D341Med (cell line): Measurements from ENCODE around the gene FAM171A1.
A peak's percentile ranks its signal among the peaks of the same experiment; 100 is the strongest.

Source experiments
- DNase-seq: peaks from one replicate; pipeline ENCODE4 v3.0.0; 2012; ENCODE audit warnings: low spot score

The FAM171A1 gene

GRCh38 chr10:15373199-15373598 lies 2.1 kb upstream of the FAM171A1 start:
- DNase-seq = no peak

DNA sequence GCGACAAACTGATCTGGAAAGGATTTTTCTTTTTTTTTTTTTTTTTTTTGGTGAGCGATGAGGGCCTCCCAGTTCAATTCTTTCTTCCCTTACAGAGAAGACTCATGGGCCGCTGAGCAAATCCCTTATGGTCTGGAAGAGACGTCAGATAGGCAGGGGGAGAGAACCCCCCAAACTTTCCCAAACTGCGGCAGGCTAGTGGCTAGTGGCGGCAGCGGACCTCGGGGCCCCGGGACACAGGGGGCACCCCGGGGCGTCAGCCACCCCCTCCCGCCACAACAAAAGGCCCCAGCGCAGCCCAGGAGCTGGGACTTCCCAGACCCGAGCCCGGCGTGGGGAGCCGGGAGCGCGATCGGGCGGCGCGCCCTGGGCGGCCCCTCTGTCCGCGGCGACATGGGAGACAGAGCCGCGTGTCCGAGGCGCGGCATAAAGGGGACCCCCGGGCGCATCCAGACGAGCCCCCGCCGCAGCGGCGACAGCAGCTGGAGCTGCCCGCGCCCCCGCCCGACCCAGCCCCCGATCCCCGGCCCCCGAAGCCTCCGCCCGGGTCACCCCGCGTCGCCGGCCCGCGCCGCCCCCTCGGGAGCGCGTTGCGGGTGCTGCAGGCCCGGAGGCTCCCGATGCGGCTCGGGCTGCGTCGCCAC lies 755 bp downstream of the FAM171A1 start:
- peak; percentile 83 for DNase-seq

DNA sequence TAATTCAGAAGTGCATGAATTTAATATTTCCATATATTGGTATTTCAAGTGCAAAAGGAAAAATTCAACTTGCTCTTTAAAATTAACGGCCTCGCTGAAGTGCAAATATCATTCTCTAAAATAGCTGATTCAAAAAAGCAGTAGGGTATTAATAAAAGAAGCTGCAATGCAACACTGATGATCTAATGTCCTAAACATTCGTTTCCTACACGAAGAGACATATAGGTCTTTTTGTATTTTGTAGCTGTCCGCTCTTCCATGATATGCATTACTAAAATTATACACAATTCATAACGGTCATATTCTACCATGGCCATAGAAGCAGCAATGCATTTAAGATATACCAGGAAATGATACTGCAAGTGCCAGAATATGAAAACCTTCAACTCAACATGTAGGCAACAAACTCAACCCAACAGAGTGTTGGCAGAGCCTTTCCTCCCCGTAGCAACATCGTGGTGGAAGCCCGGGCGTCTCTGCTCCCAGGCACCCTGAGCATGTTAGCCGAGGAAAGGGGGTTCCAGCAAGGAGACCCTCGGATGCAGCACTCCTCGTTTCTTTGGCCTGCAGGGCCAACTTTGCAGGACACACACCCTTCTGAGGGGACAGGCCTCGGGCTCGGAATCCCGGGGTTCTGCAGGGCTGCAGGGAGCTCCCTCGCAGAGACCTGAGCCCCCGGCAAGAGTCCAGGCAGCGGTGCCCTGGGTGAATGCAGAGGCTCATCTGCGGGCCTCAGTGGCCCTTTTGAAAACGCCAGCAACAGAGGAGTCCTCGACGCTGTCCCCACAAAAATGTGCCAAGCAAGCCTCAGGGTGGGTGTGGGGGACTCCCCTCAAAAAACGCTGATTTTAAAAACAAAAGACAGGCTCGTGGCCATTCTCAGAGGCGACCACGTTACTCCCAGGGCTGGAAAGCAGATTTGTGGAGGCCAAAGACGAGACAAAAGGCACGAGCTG lies 1.6 kb downstream of the FAM171A1 start:
- DNase-seq = peak; percentile 67

GRCh38 chr10:15368101-15368855 lies 2.8 kb downstream of the FAM171A1 start:
- DNase-seq = no peak

- no peak for DNase-seq
Measured at GRCh38 chr10:15367296-15368085, 3.6 kb downstream of the FAM171A1 start.

DNA sequence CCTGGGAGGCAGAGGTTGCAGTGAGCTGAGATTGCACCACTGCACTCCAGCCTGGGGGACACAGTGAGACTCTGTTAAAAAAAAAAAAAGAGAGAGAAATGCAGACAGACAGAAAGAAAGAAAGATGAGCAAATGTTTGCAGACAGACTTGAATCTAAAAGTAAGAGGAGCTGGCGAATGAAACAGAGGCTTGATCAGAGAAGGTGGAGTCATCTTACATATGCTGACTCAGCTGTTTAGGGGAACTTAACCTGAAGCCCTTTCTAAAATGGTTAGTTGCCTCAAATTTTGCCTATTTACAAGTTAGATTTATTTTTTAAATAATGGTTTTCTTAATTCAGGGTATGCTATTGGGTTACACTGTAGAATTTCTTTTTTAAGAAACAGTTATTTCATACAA lies 5.4 kb downstream of the FAM171A1 start:
- no peak for DNase-seq

GRCh38 chr10:15364001-15364400 lies 7.1 kb downstream of the FAM171A1 start:
- no peak for DNase-seq

DNA sequence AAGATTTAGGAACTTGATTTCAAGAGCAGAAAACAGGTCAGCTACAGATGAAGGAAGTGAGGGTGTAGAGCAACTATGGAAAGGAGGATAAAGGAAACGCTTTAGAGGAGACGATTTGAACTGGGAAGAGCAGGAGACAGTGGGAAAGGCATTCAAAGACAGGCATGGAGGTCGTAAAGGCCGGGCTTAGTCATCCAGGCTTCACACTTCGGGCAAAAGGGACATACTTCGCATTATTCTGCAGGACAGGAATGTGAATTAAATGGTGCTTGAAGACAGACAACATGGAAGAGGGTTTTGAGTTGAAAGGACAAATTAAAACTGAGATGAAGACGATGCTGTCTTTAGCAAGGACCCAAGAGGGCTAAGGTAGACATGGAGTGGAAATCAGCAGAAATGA lies 8.1 kb downstream of the FAM171A1 start:
- no peak for DNase-seq

DNA sequence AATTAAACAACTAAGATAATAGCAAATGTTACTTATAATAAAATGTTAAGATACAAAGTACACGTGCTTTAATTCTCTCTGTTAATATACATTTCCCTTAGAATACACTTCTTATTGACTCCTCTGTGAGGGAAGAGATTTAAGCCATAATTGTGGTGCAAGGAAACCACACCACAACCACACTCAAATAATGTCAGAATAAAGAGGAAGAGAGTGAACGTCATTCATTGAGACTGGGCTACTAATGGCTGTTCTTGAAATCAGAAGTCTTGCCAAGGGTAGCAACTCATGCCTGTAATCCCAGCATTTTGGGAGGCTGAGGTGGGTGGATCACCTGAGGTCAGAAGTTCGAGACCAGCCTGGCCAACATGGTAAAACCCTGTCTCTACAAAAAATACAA lies 10.0 kb downstream of the FAM171A1 start:
- no peak for DNase-seq

DNA sequence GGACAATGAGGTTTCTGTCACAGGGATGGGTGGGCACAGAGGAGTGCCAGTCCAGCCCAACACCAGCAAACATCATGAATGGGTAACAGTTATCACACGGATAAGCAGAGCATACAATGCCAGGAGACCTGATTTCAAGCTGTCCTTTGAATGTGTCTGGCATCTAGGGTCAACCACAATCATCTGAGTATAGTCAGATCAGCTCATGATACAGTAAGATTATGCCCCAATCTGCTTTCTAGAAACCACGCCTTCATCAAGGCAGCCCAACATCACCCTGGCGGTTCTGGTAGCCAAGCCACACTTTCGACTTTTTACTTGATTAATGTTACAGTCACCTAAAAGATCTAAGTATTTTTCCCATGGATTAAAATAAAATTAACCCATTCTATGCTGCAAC lies 10.5 kb downstream of the FAM171A1 start:
- DNase-seq = no peak

GRCh38 chr10:15353471-15354017 lies 17.5 kb downstream of the FAM171A1 start:
- no peak for DNase-seq

GRCh38 chr10:15352836-15353235 lies 18.3 kb downstream of the FAM171A1 start:
- no peak for DNase-seq

DNA sequence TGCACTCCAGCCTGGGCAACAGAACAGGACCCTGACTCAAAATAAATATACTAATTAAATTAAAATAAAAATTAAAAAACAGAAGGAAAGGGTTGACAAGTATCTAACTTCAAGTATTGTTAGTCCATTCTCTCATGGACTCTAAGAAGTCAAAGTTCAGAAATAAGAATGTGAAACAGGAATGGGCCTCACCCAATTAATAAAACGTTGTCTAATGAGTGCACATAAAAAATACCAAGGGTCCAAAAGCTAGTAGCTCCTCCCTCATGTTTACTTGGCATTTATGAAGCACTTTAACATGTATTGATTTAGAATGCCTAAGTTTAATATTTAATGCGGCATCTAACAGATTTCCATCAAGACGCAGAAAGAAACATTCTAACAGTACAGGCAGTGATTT lies 18.9 kb downstream of the FAM171A1 start:
- no peak for DNase-seq

DNA sequence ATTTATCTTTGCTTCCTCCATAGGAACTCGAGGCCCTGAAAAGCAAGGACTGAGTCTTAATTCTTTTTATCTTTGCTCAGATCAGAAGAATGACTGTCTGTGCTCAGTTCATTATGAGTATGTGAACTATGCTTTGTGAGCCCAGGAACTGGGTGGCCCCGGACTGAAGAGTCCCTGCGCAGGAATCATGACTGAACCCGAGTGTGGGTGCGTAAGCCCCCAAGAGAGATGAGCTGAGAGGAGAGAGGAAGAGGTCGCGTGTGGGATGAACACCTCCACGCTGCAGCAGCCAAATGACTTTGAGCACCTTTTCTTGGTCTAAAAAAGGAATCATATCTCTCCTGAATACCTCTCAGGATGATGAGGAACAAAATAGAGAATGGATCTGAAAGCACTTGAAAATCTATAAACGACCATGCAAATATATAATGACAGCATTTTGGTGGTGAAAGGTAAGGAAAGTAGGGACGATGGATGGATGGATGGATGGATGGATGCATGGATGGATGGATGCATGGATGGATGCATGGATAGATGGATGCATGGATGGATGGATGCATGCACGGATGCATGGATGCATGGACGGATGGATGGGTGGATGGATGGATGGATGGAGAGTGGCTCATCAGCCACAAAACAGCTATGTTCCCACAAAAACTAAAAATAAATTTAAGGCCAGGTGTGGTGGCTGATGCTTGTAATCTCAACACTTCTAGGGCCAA lies 19.8 kb downstream of the FAM171A1 start:
- no peak for DNase-seq

- DNase-seq = no peak
Measured at GRCh38 chr10:15349112-15349511, 22.0 kb downstream of the FAM171A1 start.

- DNase-seq = no peak
Measured at GRCh38 chr10:15348579-15348978, 22.5 kb downstream of the FAM171A1 start.

DNA sequence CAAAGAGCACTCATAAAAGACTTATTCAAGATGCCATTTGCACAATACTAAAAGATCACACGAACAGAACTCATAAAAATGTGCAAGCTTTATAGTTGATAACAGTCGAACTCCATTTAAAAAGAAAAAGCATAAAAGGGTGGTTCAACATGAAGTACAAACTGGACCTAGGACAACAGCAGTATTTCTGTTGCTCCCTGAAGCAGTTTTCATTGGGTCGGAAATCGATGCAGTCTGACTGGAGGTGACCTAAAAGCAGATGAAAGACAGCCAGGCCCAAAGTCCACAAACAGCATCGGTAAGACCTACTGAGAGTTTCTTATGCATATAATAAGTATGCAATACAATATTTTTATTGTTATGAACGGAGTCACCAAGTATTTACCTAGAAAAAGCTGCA lies 23.9 kb downstream of the FAM171A1 start:
- no peak for DNase-seq

GRCh38 chr10:15346440-15347141 lies 24.5 kb downstream of the FAM171A1 start:
- DNase-seq = no peak

GRCh38 chr10:15345450-15345849 lies 25.6 kb downstream of the FAM171A1 start:
- DNase-seq = no peak

- no peak for DNase-seq
Measured at GRCh38 chr10:15344876-15345285, 26.2 kb downstream of the FAM171A1 start.
